Measurements from ENCODE around the gene PRR12. TPM values are rescaled to one million over a fixed set of nuclear protein-coding genes. Genes with fewer than 3 reads are reported as not detected.

PRR12 gene
- total RNA-seq, 1 donor from 2014 or later, result 15.5 TPM

GRCh38 chr19:49596954-49597702 is 6.1 kb downstream of the PRR12 start:
- Histone ChIP-seq H3K4me1 (peaks cover 16% of the 10 kb centered on the region), H3K27ac (no peak overlapping the region), H3K27me3 (no peaks in the 10 kb centered on the region), H3K4me3 (no peak overlapping the region), H3K9me3 (no peaks in the 10 kb centered on the region), H3K36me3 (peaks cover 0 to 53% of the 10 kb centered on the region in 2 donors)
- intact Hi-C loops (cut with DNase I), result no loop called here
- TF ChIP-seq POLR2AphosphoS5 (IDR thresholded peaks at IDR 0.05; ENCODE audit: insufficient read depth in 1 of 2, low read depth in 1 of 2) (no peak), POLR2A (IDR thresholded peaks at IDR 0.05) (no peak), CTCF (IDR thresholded peaks at IDR 0.05) (no peak)
- no peak for DNase-seq (ENCODE audit: extremely low spot score in 2 of 2)

GRCh38 chr19:49597703-49597974 is 6.7 kb downstream of the PRR12 start:
- Histone ChIP-seq H3K27ac (no peak overlapping the region), H3K9me3 (no peaks in the 10 kb centered on the region), H3K36me3 (peaks cover 0 to 58% of the 10 kb centered on the region in 2 donors), H3K4me3 (no peak overlapping the region), H3K4me1 (peaks cover 11% of the 10 kb centered on the region), H3K27me3 (no peaks in the 10 kb centered on the region)
- DNase-seq (ENCODE audit: extremely low spot score in 2 of 2), result no peak
- TF ChIP-seq CTCF (IDR thresholded peaks at IDR 0.05) (no peak), POLR2AphosphoS5 (IDR thresholded peaks at IDR 0.05; ENCODE audit: insufficient read depth in 1 of 2, low read depth in 1 of 2) (no peak), POLR2A (IDR thresholded peaks at IDR 0.05) (no peak)
- intact Hi-C loops (cut with DNase I), result no loop called here

- intact Hi-C loops (cut with DNase I), result no loop called here
- no peak for DNase-seq (ENCODE audit: extremely low spot score in 2 of 2)
- Histone ChIP-seq H3K4me1 (no peaks in the 10 kb centered on the region), H3K9me3 (no peaks in the 10 kb centered on the region), H3K27me3 (no peaks in the 10 kb centered on the region), H3K4me3 (no peak overlapping the region), H3K27ac (no peak overlapping the region), H3K36me3 (peaks cover 0 to 74% of the 10 kb centered on the region in 2 donors)
- TF ChIP-seq CTCF (IDR thresholded peaks at IDR 0.05) (no peak), POLR2A (IDR thresholded peaks at IDR 0.05) (no peak), POLR2AphosphoS5 (IDR thresholded peaks at IDR 0.05; ENCODE audit: insufficient read depth in 1 of 2, low read depth in 1 of 2) (no peak)
These were observed 8.7 kb downstream of the PRR12 start for GRCh38 chr19:49599378-49600295.

GRCh38 chr19:49601482-49602038 is 10.6 kb downstream of the PRR12 start:
- H3K27ac ChIP-seq, result no peak overlapping the region
- peaks cover 0 to 63% of the 10 kb centered on the region in 2 donors for H3K36me3 ChIP-seq
- intact Hi-C loops (cut with DNase I), result no loop called here
- H3K4me1 ChIP-seq, result no peaks in the 10 kb centered on the region
- H3K27me3 ChIP-seq, result no peaks in the 10 kb centered on the region
- DNase-seq (ENCODE audit: extremely low spot score in 2 of 2), result no peak
- no peak for TF ChIP-seq POLR2AphosphoS5 (IDR thresholded peaks at IDR 0.05; ENCODE audit: insufficient read depth in 1 of 2, low read depth in 1 of 2)
- TF ChIP-seq POLR2A (IDR thresholded peaks at IDR 0.05), result no peak
- no peak for TF ChIP-seq CTCF (IDR thresholded peaks at IDR 0.05)
- H3K4me3 ChIP-seq, result no peak overlapping the region
- H3K9me3 ChIP-seq, result no peaks in the 10 kb centered on the region

Data from vagina (tissue), 2 donors.